ENCODE measurements around the gene CCDC85C. TPM values are rescaled to one million over a fixed set of nuclear protein-coding genes. Genes with fewer than 3 reads are reported as not detected.

CCDC85C gene
- total and polyA plus RNA-seq, 10 of the 15 experiments (the other 5 are each of a cell fraction or from before 2014, with no cell fraction given) = 0.03 to 3.6 (median 1.1) TPM

- TF ChIP-seq, protein P1, sequence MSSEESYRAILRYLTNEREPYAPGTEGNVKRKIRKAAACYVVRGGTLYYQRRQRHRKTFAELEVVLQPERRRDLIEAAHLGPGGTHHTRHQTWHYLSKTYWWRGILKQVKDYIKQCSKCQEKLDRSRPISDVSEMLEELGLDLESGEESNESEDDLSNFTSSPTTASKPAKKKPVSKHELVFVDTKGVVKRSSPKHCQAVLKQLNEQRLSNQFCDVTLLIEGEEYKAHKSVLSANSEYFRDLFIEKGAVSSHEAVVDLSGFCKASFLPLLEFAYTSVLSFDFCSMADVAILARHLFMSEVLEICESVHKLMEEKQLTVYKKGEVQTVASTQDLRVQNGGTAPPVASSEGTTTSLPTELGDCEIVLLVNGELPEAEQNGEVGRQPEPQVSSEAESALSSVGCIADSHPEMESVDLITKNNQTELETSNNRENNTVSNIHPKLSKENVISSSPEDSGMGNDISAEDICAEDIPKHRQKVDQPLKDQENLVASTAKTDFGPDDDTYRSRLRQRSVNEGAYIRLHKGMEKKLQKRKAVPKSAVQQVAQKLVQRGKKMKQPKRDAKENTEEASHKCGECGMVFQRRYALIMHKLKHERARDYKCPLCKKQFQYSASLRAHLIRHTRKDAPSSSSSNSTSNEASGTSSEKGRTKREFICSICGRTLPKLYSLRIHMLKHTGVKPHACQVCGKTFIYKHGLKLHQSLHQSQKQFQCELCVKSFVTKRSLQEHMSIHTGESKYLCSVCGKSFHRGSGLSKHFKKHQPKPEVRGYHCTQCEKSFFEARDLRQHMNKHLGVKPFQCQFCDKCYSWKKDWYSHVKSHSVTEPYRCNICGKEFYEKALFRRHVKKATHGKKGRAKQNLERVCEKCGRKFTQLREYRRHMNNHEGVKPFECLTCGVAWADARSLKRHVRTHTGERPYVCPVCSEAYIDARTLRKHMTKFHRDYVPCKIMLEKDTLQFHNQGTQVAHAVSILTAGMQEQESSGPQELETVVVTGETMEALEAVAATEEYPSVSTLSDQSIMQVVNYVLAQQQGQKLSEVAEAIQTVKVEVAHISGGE (CRISPR knock-in tag; IDR thresholded peaks at IDR 0.05) = no peak
These were observed 32.6 kb downstream of the CCDC85C start (continued) for GRCh38 chr14:99571303-99571986.

DNA sequence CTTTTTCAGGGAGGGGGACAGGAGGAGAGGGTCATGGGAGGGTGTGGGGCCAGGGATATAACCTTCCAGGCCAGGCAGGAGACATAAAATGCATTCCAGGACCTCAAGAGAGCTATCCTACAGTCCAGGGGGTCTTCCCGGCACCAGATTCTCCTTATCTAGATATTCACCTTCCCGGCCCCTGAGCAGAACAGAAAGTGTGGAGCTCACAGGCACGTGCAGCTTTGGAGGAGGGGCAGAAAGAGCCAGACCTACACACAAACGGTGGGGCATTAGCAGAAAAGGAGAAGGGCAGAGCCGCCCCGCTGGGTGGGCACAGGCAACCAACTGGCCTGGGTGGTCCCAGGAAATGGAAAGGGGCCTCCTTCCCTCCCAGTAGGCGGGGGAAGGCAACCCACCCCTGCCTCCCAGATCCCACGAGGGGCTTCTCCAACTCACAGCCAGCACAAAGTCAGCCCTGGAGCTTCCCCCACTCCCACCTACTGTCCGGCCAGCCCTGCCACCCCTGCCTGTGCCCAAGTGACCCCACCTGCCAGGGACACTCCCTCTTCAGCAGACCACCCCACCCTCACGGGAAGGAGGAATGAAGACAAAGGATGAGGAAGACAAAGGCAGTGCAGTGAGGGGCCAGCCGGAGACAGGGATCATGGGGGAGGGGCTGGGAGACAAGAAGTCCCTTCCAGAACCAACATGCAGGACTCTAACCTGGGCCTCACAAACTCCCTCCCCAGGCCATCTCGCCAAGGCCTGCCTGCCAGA, 33.3 kb downstream of the CCDC85C start:
- Histone ChIP-seq H3K4me2 (ENCODE audit: control insufficient read depth, insufficient read depth) (no peak overlapping the region), H3K9ac (ENCODE audit: control insufficient read depth, insufficient read depth, low read length) (no peak overlapping the region), H3K27me3 (replicated peaks in 1 of 2; ENCODE audit: control insufficient read depth in 2 of 2, insufficient read depth in 2 of 2, low read length in 1 of 2) (no peaks in the 10 kb centered on the region), H3K36me3 (ENCODE audit: control insufficient read depth in 2 of 2, insufficient read depth in 2 of 2, low read length in 1 of 2) (no peaks in the 10 kb centered on the region), H2AFZ (ENCODE audit: control insufficient read depth, low read depth, low read length) (no peak overlapping the region), H3K9me3 (replicated peaks; ENCODE audit: control insufficient read depth, insufficient read depth, low read length) (no peaks in the 10 kb centered on the region), H3K79me2 (ENCODE audit: control insufficient read depth, insufficient read depth, low read length) (no peaks in the 10 kb centered on the region), H4K20me1 (ENCODE audit: control insufficient read depth, insufficient read depth) (no peaks in the 10 kb centered on the region), H3K4me3 (no peak overlapping the region), H3K27ac (ENCODE audit: control insufficient read depth, insufficient read depth) (no peak overlapping the region), H3K4me1 (ENCODE audit: control insufficient read depth, insufficient read depth, low read length) (peaks cover 17% of the 10 kb centered on the region)
- ChIA-PET POLR2A (no interaction called here), SMC1A (ENCODE audit: uncharacterized antibody, unreplicated experiment) (interaction anchor here (1.3 kb wide), 1 partner anchor 31 kb away, joined by 3 read pairs; no protein-coding TSS in a partner anchor), RAD21 (ENCODE audit: unreplicated experiment) (no interaction called here), CTCF (no interaction called here)
- DNase-seq (ENCODE audit: low read depth, low spot score) = no peak
- in situ Hi-C loops (cut with MboI) (no loop called here), intact Hi-C loops (cut with micrococcal nuclease; ENCODE audit: unreplicated experiment) (no loop called here)
- no TSS peak for BruUV-seq (replicated peaks)
- WGBS (ENCODE audit: insufficient coverage, insufficient replicate concordance, low lambda C conversion rate, missing lambda C conversion rate) = 23% methylated on average over 12 of the region's 12 CpGs
- FAIRE-seq = no peak
- no peak for ATAC-seq
- no peak for TF ChIP-seq POLR2AphosphoS2 (IDR thresholded peaks at IDR 0.05; ENCODE audit: low read depth, low read length)
- peak in 1 of 2 experiments; percentile 61; a peak in 2 of 4 replicates for TF ChIP-seq BHLHE40 (IDR thresholded peaks at IDR 0.05; ENCODE audit: borderline replicate concordance in 1 of 2, low read depth in 2 of 2, low read length in 1 of 2)

All from GM12878 (cell line).